Endothelial cell of umbilical vein (primary cell): ENCODE measurements around the gene EYS. TPM values are rescaled to one million over a fixed set of nuclear protein-coding genes. Genes with fewer than 3 reads are reported as not detected.

Source experiments
- BruUV-seq: library from RNA; stranded (reverse); fragments of 400-500 nt; replicated peaks from 2 replicates; lab custom pipeline; 2021; lab: Mats Ljungman, UMichigan
- CTCF ChIA-PET: fragments of 300-600, 350-600 bp; sonication (Branson Sonifier 250); formaldehyde crosslinking; loops from one replicate; lab custom pipeline; 2021; ENCODE audit warnings: antibody characterized with exemption, inconsistent platforms; lab: Charles Lee
- POLR2A ChIA-PET: fragments of 300-600, 350-600 bp; sonication (Branson Sonifier 250); formaldehyde crosslinking; loops from one replicate; lab custom pipeline; 2021; ENCODE audit warnings: antibody characterized with exemption, inconsistent platforms; lab: Charles Lee
- DNase-seq: peaks from one replicate; pipeline ENCODE4 v3.0.0-alpha.2; 2011; ENCODE audit warnings: low read depth, low spot score
- FAIRE-seq: peaks from 2 replicates; lab custom pipeline; 2011; peaks lifted over from hg19 to GRCh38; lab: Jason Lieb, UNC
- H2AFZ ChIP-seq: 2 replicates; pipeline ENCODE4 v1.6.0; 2012; ENCODE audit warnings: low read depth, low read length, control low read depth, inconsistent platforms
- H3K27ac ChIP-seq: 2 replicates; pipeline ENCODE4 v1.5.1; 2011; ENCODE audit warnings: low read depth, mild to moderate bottlenecking, control low read depth, low read length, moderate library complexity; ENCODE audit not compliant: insufficient read depth
- H3K27me3 ChIP-seq, 2 experiments: 2 replicates each; pipeline versions ENCODE4 v1.6.0 to v1.6.1; 2011; ENCODE audit warnings: low read length in 2 of 2, mixed read lengths in 1 of 2; ENCODE audit not compliant: control insufficient read depth in 2 of 2, insufficient read depth in 2 of 2
- H3K36me3 ChIP-seq, 2 experiments: 2 replicates in 1 of 2; 3 replicates in 1 of 2; pipeline ENCODE4 v1.5.1; 2011; ENCODE audit warnings: low read length in 2 of 2, mild to moderate bottlenecking in 1 of 2, moderate library complexity in 1 of 2; ENCODE audit not compliant: control insufficient read depth in 2 of 2, insufficient read depth in 2 of 2; ENCODE audit errors: extremely low read depth in 1 of 2
- H3K4me1 ChIP-seq: 3 replicates; pipeline ENCODE4 v1.5.1; 2011; ENCODE audit warnings: mild to moderate bottlenecking, low read length; ENCODE audit not compliant: control insufficient read depth, insufficient read depth; ENCODE audit errors: extremely low read depth
- H3K4me2 ChIP-seq: 2 replicates; pipeline ENCODE4 v1.6.1; 2011; ENCODE audit warnings: low read length, control low read depth, mixed read lengths; ENCODE audit not compliant: insufficient read depth
- H3K4me3 ChIP-seq, 3 experiments: fragments of 200-600 bp in 1 of 3; sonication (generic), shearing (Covaris generic) in 1 of 3; replicated peaks in 1 of 3; 2 replicates each; pipeline ENCODE4 v1.5.1; 2011 to 2016; ENCODE audit warnings: control low read depth in 3 of 3, low read length in 3 of 3, mild to moderate bottlenecking in 2 of 3, inconsistent platforms in 1 of 3, low read depth in 1 of 3, moderate library complexity in 1 of 3; ENCODE audit not compliant: insufficient read depth in 1 of 3
- H3K79me2 ChIP-seq: 2 replicates; pipeline ENCODE4 v1.6.0; 2012; ENCODE audit warnings: low read length, inconsistent platforms; ENCODE audit not compliant: control insufficient read depth, insufficient read depth
- H3K9ac ChIP-seq: replicated peaks from 2 replicates; pipeline ENCODE3; 2011; ENCODE audit warnings: low read length, control low read depth; ENCODE audit not compliant: insufficient read depth; ENCODE audit errors: extremely low read depth
- H3K9me1 ChIP-seq: replicated peaks from 3 replicates; pipeline ENCODE4 v1.6.0; 2011; ENCODE audit warnings: mild to moderate bottlenecking, low read length; ENCODE audit not compliant: control insufficient read depth, insufficient read depth; ENCODE audit errors: extremely low read depth
- H3K9me3 ChIP-seq: replicated peaks from 2 replicates; pipeline ENCODE4 v1.5.1; 2012; ENCODE audit warnings: low read length, inconsistent platforms; ENCODE audit not compliant: control insufficient read depth, insufficient read depth
- H4K20me1 ChIP-seq: replicated peaks from 2 replicates; pipeline ENCODE3; 2011; ENCODE audit warnings: mild to moderate bottlenecking, low read length; ENCODE audit not compliant: control insufficient read depth, insufficient read depth; ENCODE audit errors: extremely low read depth
- EZH2 ChIP-seq: IDR thresholded peaks from 2 replicates; pipeline ENCODE4 v1.6.1; 2012; ENCODE audit warnings: borderline replicate concordance, low read depth, mild to moderate bottlenecking, moderate library complexity, low read length, inconsistent platforms; ENCODE audit not compliant: severe bottlenecking
- FOS ChIP-seq: IDR thresholded peaks from 2 replicates; pipeline ENCODE4 v1.6.1; 2011; ENCODE audit warnings: mild to moderate bottlenecking, low read length, moderate library complexity, borderline replicate concordance; ENCODE audit not compliant: insufficient read depth
- GATA2 ChIP-seq: IDR thresholded peaks from 2 replicates; pipeline ENCODE4 v1.7.0; 2011; ENCODE audit warnings: low read depth, mild to moderate bottlenecking, moderate library complexity, mixed read lengths, low read length; ENCODE audit not compliant: insufficient read length, insufficient read depth
- JUN ChIP-seq: IDR thresholded peaks from 2 replicates; pipeline ENCODE4 v1.6.1; 2011; ENCODE audit warnings: borderline replicate concordance, low read depth; ENCODE audit not compliant: insufficient read length, insufficient read depth
- MYC ChIP-seq: IDR thresholded peaks from one replicate; pipeline ENCODE4 v1.6.1; 2011; ENCODE audit warnings: mild to moderate bottlenecking, low read depth, low read length
- POLR2A ChIP-seq: IDR thresholded peaks from 2 replicates; pipeline ENCODE4 v1.6.1; 2012; ENCODE audit warnings: low read depth, mild to moderate bottlenecking, control low read depth, low read length
- POLR2AphosphoS5 ChIP-seq: IDR thresholded peaks from 2 replicates; pipeline ENCODE4 v1.6.1; 2012; ENCODE audit warnings: low read depth, mild to moderate bottlenecking, control low read depth, low read length, moderate library complexity; ENCODE audit not compliant: insufficient read depth
- dilution Hi-C: fragments of 300-500 bp; cut with MboI; formaldehyde crosslinking; loops from one replicate; pipeline ENCODE4 v1.15.0; 2019; ENCODE audit warnings: low sequenced_read_pairs; ENCODE audit not compliant: extremely low pct_ligation_motif_present
- intact Hi-C: fragments of 100-400 bp; cut with micrococcal nuclease; formaldehyde crosslinking; loops from one replicate; pipeline ENCODE4 v1.10.0; 2022
- polyA plus RNA-seq, 4 experiments: library from polyadenylated mRNA; depleted of rRNA in 3 of 4; stranded (reverse) in 3 of 4; unstranded in 1 of 4; fragments of >200 nt; gene quantifications; 2 replicates each; pipeline versions ENCODE4 v1.2.1 to v1.2.3, GENCODE V29; 2011 to 2012; ENCODE audit warnings: missing spikeins in 1 of 4
- total RNA-seq: library from RNA; stranded (reverse); gene quantifications from 2 replicates; pipeline ENCODE4 v1.2.3, GENCODE V29; 2021
- TF ChIP-seq, protein P1 (sequence below), 2 donors: IDR thresholded peaks; 1 replicate in 1 of 2; 2 replicates in 1 of 2; pipeline ENCODE4 v1.5.1; 2011; ENCODE audit warnings: low read length in 2 of 2, mild to moderate bottlenecking in 2 of 2, moderate library complexity in 2 of 2, control low read depth in 1 of 2, inconsistent platforms in 1 of 2, low read depth in 1 of 2; ENCODE audit not compliant: insufficient read depth in 1 of 2; ENCODE audit errors: extremely low read depth in 1 of 2
- TF ChIP-seq, protein P2 (sequence below): IDR thresholded peaks from 2 replicates; pipeline ENCODE4 v1.6.1; 2011; ENCODE audit not compliant: insufficient read depth, insufficient read length

EYS gene
- total and polyA plus RNA-seq, 2 donors (not counting 3 experiments of a cell fraction or from before 2014, with no cell fraction given) = 0.01 to 0.27 TPM

DNA sequence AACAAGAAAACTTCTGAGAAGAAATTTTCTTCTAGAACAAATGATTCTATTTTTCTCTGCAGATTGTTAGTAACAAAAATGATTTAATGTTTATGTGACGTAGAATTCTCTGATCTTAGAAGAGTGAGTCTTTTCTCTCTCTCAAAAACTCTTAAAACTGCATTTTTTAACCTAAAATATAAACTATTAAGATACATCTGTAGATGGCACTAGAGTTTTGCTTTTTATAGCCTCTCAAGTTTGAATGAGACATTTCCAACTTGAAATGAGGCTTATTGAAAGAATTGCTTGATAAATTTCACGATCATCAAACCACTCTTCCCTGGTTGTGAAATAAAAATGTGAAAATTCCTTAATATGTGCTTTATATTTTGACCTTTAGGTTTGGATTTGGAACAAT is 2017.6 kb downstream of the EYS start:
- Histone ChIP-seq H4K20me1 (no peaks in the 10 kb centered on the region), H3K36me3 (peaks cover 0 to 4% of the 10 kb centered on the region in 2 experiments), H3K27me3 (no peaks in the 10 kb centered on the region), H3K4me2 (no peak overlapping the region), H3K79me2 (no peaks in the 10 kb centered on the region), H2AFZ (no peak overlapping the region), H3K9me3 (no peaks in the 10 kb centered on the region), H3K9me1 (no peaks in the 10 kb centered on the region), H3K4me1 (no peaks in the 10 kb centered on the region), H3K27ac (no peak overlapping the region), H3K9ac (no peak overlapping the region), H3K4me3 (no peak overlapping the region)
- CTCF ChIA-PET = interaction anchor here (0.8 to 4.5 kb wide), 6 partner anchors 9 to 113 kb away, joined by 3 to 20 read pairs (median 6); partner anchors contain the start of gene PHF3
- POLR2A ChIA-PET = no interaction called here
- FAIRE-seq (no peak), DNase-seq (peak; percentile 5)
- intact Hi-C loops = no loop called here
- TF ChIP-seq, protein P1, sequence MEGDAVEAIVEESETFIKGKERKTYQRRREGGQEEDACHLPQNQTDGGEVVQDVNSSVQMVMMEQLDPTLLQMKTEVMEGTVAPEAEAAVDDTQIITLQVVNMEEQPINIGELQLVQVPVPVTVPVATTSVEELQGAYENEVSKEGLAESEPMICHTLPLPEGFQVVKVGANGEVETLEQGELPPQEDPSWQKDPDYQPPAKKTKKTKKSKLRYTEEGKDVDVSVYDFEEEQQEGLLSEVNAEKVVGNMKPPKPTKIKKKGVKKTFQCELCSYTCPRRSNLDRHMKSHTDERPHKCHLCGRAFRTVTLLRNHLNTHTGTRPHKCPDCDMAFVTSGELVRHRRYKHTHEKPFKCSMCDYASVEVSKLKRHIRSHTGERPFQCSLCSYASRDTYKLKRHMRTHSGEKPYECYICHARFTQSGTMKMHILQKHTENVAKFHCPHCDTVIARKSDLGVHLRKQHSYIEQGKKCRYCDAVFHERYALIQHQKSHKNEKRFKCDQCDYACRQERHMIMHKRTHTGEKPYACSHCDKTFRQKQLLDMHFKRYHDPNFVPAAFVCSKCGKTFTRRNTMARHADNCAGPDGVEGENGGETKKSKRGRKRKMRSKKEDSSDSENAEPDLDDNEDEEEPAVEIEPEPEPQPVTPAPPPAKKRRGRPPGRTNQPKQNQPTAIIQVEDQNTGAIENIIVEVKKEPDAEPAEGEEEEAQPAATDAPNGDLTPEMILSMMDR (IDR thresholded peaks at IDR 0.05; ENCODE audit: extremely low read depth in 1 of 2, insufficient read depth in 1 of 2, low read depth in 1 of 2, low read length in 2 of 2) = no peak
- TF ChIP-seq JUN (no peak), POLR2AphosphoS5 (no peak), MYC (no peak), GATA2 (no peak), EZH2 (no peak), POLR2A (no peak), FOS (no peak)
- TF ChIP-seq, protein P2, sequence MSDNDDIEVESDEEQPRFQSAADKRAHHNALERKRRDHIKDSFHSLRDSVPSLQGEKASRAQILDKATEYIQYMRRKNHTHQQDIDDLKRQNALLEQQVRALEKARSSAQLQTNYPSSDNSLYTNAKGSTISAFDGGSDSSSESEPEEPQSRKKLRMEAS = no peak
- dilution Hi-C loops = no loop called here
- BruUV-seq = no TSS peak
